Measurements from ENCODE around the gene PCSK9.

The PCSK9 gene

DNA sequence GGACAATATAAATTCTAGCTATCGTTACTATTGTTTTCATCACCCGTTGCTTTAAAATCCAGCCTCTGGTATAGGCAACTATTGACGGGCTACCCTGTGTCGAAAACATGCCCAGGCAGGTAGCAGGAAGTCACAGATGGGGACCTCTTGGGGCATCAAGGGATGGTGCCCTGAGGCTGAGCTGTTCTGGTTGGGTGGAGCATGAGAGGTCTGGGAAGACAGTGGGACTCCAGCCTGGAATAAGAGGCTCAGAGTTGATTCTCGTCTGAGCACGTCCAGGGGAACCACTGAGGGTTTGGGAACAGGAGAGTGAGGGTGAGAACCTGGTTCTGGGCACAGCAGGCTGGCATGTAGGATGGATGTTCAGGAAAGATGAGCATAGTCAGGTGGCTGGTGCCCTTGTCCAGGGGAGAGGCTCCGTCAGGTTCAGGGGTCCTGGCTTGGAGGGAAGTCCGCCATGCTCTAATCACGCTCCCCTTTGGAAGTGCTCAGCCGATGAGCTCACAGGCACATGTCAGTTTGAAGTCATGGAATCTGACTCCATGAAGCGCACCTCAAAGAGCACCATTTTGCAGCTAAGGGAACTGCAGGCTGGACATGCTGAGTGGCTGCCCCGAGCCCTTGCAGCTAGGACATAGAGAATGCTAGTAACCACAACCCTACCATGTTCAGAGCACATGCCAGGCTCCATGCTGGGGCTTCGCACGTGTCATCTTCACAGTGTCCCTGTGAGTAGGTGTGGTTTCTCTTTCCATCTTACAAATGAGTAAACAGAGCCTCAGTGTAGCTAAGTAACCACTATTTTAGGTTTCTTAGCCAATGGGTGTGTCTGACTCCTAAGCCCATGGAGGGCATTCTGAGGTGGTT lies 21.0 kb downstream of the PCSK9 start:
- no peak for DNase-seq

DNA sequence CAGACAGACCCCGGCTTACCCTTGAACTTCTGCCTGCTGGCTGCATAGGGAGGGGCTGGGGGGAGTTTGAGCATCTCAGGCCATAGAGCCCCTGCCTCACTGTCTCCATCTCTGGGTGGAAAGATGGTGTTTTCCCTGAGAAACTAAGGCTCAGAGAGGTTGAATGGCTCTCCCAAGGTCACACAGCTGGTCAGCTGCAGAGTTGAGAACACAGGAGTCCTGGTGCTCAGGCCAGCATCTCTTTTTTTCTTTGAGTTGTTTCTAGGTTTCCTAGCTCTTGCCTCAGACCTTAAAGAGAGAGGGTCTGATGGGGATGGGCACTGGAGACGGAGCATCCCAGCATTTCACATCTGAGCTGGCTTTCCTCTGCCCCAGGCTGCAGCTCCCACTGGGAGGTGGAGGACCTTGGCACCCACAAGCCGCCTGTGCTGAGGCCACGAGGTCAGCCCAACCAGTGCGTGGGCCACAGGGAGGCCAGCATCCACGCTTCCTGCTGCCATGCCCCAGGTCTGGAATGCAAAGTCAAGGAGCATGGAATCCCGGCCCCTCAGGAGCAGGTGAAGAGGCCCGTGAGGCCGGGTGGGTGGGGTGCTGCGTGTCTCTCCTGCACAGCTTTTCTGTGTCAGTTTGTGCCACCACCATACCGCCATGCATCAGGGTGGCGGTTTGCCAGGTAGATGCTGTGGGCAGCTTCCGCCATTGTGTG lies 21.8 kb downstream of the PCSK9 start:
- DNase-seq = no peak

DNA sequence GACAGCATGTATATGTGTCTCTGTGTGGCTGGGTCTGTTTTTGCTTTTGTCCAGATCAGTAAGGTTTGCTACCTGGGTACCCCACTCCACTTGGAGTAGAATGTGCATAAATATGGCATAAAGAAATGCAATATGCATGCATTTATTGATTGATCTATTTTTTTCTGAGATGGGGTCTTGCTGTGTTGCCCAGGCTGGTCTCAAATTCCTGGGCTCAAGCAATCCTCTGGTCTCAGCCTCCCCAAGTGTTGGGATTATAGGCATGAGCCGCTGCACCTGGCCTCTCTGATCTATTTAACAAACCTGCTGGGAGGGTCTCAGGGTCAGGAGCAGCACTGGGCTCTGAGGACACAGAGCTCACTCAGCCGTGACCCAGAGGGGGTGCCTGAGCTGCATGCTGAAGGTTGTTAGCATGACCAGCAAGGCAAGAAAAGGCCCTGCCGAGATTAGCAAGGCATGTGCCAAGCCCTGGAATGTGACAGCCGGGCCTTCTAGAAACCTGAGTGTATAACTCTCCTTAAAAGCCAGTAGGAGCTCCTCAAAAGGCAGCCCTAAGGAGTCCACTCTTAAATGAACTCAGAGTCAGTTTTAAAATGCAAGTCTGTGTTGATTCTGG lies 22.5 kb downstream of the PCSK9 start:
- no peak for DNase-seq

DNA sequence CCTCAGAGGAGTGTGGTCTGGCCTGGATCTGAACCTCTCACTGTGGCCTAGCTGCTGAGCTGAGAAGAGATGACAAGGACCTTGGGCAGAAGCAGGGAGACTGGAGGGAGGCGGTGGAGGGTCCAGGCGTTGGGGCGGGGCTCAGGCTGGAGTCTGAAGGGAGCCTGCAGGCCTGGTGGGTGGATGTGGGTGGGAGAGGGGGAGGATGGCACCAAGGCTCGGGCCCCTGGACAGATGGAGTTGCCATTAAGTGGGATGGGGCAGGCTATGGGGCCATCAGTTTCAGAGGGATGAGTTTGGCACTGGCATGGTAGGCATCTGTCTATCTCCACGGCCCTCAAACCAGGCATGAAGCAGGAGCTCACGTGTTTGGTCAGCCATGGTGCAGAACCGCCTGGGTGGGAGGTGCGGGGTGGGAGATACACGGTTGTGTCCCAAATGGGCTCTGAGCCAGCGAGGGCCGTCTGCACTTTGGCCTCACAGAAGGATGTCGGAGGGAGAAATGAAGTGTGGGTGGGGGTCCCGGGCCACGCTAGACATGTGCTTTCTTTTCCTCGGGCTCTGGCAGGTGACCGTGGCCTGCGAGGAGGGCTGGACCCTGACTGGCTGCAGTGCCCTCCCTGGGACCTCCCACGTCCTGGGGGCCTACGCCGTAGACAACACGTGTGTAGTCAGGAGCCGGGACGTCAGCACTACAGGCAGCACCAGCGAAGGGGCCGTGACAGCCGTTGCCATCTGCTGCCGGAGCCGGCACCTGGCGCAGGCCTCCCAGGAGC lies 23.6 kb downstream of the PCSK9 start:
- no peak for DNase-seq

DNA sequence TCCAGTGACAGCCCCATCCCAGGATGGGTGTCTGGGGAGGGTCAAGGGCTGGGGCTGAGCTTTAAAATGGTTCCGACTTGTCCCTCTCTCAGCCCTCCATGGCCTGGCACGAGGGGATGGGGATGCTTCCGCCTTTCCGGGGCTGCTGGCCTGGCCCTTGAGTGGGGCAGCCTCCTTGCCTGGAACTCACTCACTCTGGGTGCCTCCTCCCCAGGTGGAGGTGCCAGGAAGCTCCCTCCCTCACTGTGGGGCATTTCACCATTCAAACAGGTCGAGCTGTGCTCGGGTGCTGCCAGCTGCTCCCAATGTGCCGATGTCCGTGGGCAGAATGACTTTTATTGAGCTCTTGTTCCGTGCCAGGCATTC lies 24.2 kb downstream of the PCSK9 start:
- no peak for DNase-seq

DNA sequence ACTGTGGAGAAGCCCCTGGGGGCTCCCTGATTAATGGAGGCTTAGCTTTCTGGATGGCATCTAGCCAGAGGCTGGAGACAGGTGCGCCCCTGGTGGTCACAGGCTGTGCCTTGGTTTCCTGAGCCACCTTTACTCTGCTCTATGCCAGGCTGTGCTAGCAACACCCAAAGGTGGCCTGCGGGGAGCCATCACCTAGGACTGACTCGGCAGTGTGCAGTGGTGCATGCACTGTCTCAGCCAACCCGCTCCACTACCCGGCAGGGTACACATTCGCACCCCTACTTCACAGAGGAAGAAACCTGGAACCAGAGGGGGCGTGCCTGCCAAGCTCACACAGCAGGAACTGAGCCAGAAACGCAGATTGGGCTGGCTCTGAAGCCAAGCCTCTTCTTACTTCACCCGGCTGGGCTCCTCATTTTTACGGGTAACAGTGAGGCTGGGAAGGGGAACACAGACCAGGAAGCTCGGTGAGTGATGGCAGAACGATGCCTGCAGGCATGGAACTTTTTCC lies 24.8 kb downstream of the PCSK9 start:
- no peak for DNase-seq

GRCh38 chr1:55064861-55065263 lies 25.5 kb downstream of the PCSK9 start:
- DNase-seq = no peak

DNA sequence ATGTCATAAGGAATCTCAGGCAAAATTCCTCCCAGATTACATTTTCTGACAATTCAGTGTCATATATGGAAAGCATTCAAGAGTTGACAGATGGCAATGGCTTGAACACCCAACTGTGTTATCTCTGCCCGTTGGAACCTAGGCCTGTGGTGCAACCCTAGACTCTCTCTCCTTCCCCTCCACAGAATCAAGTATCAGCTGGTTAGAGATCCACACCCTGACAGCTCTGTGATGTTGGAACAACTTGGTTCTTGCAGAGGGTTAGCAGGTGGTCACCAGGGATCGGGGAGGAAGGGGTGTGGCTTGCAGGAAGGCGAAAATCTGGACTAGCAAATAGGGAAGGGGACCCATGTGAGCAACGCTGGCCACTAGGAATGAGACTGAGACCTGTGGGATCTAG lies 26.3 kb downstream of the PCSK9 start:
- no peak for DNase-seq

- DNase-seq = no peak
These were observed 27.9 kb downstream of the PCSK9 start for GRCh38 chr1:55067022-55067778.

GRCh38 chr1:55067914-55068313 lies 28.6 kb downstream of the PCSK9 start:
- DNase-seq = no peak

DNA sequence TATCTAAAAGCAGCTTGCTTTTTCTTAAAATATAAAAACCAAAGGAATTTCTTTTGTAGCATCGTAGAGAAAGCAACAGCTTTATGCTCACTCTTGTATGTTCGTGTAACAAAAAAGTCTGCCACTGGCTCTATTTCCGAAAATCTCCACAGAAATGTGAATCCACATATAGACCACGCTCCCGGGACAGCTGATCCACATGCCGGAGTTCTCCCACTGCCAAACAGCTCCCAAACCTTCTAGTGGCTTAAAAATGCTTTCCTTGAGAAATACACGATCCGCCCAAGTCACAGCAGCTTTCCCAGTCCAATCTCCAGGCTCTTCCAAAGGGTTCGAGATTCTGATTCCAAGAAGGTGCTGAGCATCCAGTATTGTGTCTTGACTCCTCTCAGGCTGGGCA lies 29.3 kb downstream of the PCSK9 start:
- no peak for DNase-seq

DNA sequence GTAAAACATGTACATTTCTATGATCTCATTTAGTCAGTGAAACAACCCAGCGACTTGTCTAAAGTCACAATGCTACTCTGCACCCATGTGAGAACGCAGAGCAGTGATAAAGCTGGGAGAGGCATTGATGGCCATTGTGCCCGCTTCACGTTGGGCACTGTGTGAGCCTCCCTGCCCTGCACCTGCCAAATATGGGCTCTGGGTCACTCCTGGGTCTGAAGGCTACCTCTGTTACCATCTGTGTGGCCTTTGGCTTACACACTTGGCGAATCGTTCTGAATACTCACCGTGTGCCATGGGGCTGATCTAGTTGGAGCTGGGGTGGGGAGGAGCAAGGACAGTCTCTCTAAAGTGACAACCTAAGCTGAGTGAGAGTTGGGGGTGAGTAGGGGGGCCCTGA lies 29.9 kb downstream of the PCSK9 start:
- no peak for DNase-seq

- DNase-seq = no peak
These were observed 31.2 kb downstream of the PCSK9 start for GRCh38 chr1:55070293-55071164.

DNA sequence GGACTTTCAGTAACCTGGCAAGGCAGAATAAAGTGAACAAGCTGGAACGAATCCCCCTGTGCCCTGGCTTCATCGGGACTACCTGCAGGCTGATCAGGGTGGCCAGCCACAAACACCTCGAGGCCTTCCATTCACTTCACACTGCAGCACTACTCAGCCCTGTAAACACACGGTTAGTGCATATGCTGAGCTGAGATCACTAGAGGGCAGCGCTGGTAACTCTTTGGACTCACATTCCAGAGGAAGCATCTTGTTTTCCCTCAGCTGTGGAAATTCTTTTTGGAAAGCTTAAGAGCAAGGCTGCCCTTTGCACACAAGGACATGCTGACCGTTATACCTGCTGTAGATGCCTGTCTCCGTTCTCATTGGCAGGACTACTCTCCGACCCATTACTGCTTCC lies 32.1 kb downstream of the PCSK9 start:
- no peak for DNase-seq

DNA sequence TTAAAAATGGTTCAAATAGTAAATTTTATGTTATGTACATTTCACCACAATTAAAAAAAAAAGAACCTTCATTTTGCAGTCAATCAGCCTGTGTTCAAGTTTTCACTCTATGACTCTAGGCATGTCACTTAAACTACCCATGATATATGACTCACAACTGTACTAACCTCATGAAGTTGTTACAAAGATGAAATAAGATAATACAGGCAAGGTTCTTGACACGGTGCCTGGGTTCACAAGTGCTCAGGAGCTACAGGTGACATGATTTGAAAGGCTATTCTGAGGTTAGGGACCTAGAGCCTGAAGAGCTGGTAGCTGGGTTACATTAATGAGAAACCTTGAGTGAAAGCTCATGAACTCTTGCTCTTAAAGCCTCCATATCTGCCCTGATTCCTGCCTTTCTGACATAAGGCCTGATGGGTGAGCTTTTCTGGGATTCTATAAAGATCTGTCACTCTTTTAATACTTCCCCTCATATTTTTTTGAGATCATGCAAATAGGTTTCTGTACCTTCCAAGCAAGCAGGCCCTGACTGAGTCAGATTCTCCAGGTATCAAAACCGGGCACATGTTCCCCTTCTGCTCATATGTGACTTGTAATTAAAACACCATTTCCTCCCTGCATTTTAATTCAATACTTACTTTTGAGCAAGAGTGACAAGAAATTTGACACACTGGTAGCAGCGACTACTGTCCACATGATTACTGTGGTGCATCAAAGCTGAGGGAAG lies 34.0 kb downstream of the PCSK9 start:
- DNase-seq = no peak

GRCh38 chr1:55074455-55074854 lies 35.1 kb downstream of the PCSK9 start:
- DNase-seq = no peak

DNA sequence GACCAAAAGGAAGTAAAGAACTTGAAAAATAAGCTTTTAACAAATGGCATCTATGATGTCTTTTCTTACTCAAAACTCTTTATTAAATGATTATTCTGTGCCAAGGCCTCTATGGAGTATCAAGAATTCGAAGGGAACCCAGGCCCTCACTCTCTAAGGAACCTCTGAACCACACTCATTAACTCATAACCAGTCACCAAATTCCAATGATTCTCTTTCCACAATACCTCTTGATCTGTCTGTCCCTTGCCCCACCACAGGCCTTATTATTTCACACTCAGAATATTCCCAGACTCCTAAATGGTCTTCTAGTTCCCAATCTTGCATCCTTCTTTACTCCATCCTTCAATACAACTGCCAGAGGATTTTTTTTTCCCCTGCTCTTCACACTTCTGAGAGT lies 37.0 kb downstream of the PCSK9 start:
- DNase-seq = no peak

- DNase-seq = no peak
These were observed 39.1 kb downstream of the PCSK9 start for GRCh38 chr1:55078470-55078869.

DNA sequence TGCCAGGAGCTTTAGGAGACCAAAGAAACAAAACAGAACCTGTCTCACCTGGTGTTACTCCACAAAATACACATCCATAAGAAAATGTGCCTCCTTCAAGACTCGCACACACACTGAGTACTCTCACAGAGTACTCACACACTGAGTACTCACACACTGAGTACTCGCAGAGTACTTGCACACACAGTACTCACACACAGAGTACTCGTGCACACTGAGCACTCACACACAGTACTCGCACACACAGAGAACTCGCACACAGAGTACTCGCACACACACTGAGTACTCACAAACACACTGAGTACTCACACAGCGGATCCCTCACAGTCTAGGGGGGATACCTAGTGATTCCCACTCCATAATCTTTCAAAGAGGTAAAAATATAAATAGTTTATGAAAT lies 40.3 kb downstream of the PCSK9 start:
- DNase-seq = no peak

DNA sequence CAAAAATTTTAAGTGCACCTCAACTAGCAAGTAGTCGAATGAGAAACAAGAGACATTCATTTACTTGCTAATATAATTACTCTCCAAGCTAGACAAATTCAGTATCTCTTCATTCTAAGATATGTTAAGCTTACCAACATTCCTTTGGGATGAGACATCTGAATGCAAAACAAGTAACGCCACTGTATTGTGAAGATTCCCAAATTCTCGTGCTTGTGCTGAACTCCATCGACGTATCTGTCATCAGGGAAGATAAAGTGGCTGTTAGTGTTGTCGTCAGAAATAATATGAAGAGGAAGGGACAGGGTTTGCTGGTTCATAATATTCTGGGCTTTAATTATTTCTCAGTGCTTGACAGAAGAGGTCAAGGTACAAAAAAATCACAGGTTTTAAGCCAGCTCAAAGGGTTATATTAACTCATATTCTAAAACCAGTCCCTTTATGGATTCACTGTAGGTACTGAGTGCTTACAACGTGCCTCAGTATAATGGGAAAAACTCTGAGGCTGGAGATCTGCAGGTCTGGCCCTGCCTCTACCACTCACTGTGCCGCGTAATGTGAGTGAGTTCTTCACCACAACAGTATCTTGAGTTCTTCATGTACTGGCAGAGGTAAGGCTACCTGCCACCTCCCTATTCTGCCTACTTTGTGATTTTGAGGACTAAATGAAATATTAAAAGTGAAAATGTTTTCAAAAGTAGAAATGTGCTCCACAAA lies 42.0 kb downstream of the PCSK9 start:
- no peak for DNase-seq
